ENCODE measurements around the gene ABCG1.
A peak's percentile ranks its signal among the peaks of the same experiment; 100 is the strongest.

The ABCG1 gene

GRCh38 chr21:42233067-42233961 is 14.4 kb downstream of the ABCG1 start:
- peak; percentile 58 for DNase-seq

- DNase-seq: peak; percentile 65
Observed at GRCh38 chr21:42234041-42234440, 15.1 kb downstream of the ABCG1 start.

GRCh38 chr21:42234464-42235241 is 15.7 kb downstream of the ABCG1 start:
- DNase-seq: peak; percentile 91

- peak; percentile 59 for DNase-seq
Observed at GRCh38 chr21:42235593-42235992, 16.7 kb downstream of the ABCG1 start.

GRCh38 chr21:42236014-42236413 is 17.1 kb downstream of the ABCG1 start:
- DNase-seq: peak; percentile 72

- peak; percentile 32 for DNase-seq
Observed at GRCh38 chr21:42236693-42237092, 17.8 kb downstream of the ABCG1 start.

- no peak for DNase-seq
Observed at GRCh38 chr21:42237161-42237560, 18.2 kb downstream of the ABCG1 start.

GRCh38 chr21:42237577-42237976 is 18.6 kb downstream of the ABCG1 start:
- DNase-seq: no peak

GRCh38 chr21:42238185-42238934 is 19.4 kb downstream of the ABCG1 start:
- no peak for DNase-seq

- DNase-seq: no peak
Observed at GRCh38 chr21:42239556-42239955, 20.6 kb downstream of the ABCG1 start.

GRCh38 chr21:42239973-42240372 is 21.0 kb downstream of the ABCG1 start:
- DNase-seq: no peak

GRCh38 chr21:42242611-42243010 is 23.7 kb downstream of the ABCG1 start:
- DNase-seq: no peak

- DNase-seq: no peak
Observed at GRCh38 chr21:42243026-42243425, 24.1 kb downstream of the ABCG1 start.

GRCh38 chr21:42245331-42246193 is 26.6 kb downstream of the ABCG1 start:
- peak; percentile 75 for DNase-seq

- no peak for DNase-seq
Observed at GRCh38 chr21:42247716-42248115, 28.8 kb downstream of the ABCG1 start.

GRCh38 chr21:42248241-42248640 is 29.3 kb downstream of the ABCG1 start:
- DNase-seq: no peak

GRCh38 chr21:42248783-42249597 is 30.1 kb downstream of the ABCG1 start:
- no peak for DNase-seq

- DNase-seq: no peak
Observed at GRCh38 chr21:42250422-42251403, 31.8 kb downstream of the ABCG1 start.

- DNase-seq: no peak
Observed at GRCh38 chr21:42251654-42252324, 32.8 kb downstream of the ABCG1 start.

- DNase-seq: no peak
Observed at GRCh38 chr21:42252325-42252654, 33.4 kb downstream of the ABCG1 start.

All from eye (tissue), 1 donor.